Activated CD4-positive, CD25-positive, alpha-beta regulatory T cell treated with anti-CD3 and anti-CD28 coated beads, Interleukin-2, amount 50 U/mL, for 72 hours (primary cell): ENCODE data around the gene TOM1L2.

Experiments used
- DNase-seq: peaks from one replicate; pipeline ENCODE4 v3.0.0; 2021

TOM1L2 gene

GRCh38 chr17:17798010-17798556 is 174.1 kb downstream of the TOM1L2 start:
- DNase-seq: no peak

DNA sequence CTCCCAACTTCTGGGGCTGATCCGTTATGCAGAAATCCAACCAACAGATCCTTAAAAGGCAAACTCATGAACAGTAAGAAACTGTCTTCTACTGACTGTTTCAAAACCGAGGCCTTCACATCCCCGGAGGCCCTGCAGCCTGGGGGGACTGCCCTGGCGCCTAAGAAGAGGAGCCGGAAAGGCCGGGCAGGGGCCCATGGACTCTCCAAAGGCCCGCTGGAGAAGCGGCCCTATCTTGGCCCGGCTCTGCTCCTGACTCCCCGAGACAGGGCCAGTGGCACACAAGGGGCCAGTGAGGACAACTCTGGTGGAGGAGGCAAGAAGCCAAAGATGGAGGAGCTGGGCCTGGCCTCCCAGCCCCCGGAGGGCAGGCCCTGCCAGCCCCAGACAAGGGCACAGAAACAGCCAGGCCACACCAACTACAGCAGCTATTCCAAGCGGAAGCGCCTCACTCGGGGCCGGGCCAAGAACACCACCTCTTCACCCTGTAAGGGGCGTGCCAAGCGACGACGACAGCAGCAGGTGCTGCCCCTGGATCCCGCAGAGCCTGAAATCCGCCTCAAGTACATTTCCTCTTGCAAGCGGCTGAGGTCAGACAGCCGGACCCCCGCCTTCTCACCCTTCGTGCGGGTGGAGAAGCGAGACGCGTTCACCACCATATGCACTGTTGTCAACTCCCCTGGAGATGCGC is 174.9 kb downstream of the TOM1L2 start:
- DNase-seq: no peak

DNA sequence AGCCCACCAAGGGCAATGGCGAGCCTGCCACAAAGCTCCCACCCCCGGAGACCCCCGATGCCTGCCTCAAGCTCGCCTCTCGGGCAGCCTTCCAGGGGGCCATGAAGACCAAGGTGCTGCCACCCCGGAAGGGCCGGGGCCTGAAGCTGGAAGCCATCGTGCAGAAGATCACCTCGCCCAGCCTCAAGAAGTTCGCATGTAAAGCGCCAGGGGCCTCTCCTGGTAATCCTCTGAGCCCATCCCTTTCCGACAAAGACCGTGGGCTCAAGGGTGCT is 175.5 kb downstream of the TOM1L2 start:
- no peak for DNase-seq

DNA sequence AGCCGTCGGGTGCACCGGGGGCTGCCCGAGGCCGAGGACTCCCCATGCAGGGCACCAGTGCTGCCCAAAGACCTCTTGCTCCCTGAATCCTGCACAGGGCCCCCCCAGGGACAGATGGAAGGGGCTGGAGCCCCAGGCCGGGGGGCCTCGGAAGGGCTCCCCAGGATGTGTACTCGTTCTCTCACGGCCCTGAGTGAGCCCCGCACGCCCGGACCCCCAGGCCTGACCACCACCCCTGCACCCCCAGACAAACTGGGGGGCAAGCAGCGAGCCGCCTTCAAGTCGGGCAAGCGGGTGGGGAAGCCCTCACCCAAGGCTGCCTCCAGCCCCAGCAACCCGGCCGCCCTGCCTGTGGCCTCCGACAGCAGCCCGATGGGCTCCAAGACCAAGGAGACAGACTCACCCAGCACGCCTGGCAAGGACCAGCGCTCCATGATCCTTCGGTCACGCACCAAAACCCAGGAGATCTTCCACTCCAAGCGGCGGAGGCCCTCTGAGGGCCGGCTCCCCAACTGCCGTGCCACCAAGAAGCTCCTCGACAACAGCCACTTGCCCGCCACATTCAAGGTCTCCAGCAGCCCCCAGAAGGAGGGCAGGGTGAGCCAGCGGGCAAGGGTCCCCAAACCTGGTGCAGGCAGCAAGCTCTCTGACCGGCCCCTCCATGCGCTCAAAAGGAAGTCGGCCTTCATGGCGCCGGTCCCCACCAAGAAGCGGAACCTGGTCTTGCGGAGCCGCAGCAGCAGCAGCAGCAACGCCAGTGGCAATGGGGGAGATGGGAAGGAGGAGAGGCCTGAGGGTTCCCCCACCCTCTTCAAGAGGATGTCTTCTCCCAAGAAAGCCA is 176.0 kb downstream of the TOM1L2 start:
- DNase-seq: no peak

GRCh38 chr17:17795296-17795695 is 176.9 kb downstream of the TOM1L2 start:
- no peak for DNase-seq

- no peak for DNase-seq
These were observed 177.8 kb downstream of the TOM1L2 start for GRCh38 chr17:17794382-17794781.
